ENCODE results near the gene CCDC124. TPM values are rescaled to one million over a fixed set of nuclear protein-coding genes. Genes with fewer than 3 reads are reported as not detected.

CCDC124 gene
- total RNA-seq, 1 donor from 2014 or later: 77.4 TPM

GRCh38 chr19:17957885-17958284 is 25.1 kb downstream of the CCDC124 start:
- no peaks in the 10 kb centered on the region for H3K9me3 Mint-ChIP-seq (ENCODE audit: low read depth)
- DNase-seq (ENCODE audit: low spot score): no peak
- no peak overlapping the region for H3K27ac Mint-ChIP-seq (ENCODE audit: unreplicated experiment)
- H3K4me3 Mint-ChIP-seq (ENCODE audit: unreplicated experiment): no peak overlapping the region
- H3K4me1 Mint-ChIP-seq (ENCODE audit: low read depth): no peaks in the 10 kb centered on the region
- no peak for TF ChIP-seq CTCF (IDR thresholded peaks at IDR 0.05)
- peaks cover 38% of the 10 kb centered on the region for H3K27me3 Mint-ChIP-seq (ENCODE audit: low read depth)
- H3K36me3 Mint-ChIP-seq (ENCODE audit: low read depth): no peaks in the 10 kb centered on the region

DNA sequence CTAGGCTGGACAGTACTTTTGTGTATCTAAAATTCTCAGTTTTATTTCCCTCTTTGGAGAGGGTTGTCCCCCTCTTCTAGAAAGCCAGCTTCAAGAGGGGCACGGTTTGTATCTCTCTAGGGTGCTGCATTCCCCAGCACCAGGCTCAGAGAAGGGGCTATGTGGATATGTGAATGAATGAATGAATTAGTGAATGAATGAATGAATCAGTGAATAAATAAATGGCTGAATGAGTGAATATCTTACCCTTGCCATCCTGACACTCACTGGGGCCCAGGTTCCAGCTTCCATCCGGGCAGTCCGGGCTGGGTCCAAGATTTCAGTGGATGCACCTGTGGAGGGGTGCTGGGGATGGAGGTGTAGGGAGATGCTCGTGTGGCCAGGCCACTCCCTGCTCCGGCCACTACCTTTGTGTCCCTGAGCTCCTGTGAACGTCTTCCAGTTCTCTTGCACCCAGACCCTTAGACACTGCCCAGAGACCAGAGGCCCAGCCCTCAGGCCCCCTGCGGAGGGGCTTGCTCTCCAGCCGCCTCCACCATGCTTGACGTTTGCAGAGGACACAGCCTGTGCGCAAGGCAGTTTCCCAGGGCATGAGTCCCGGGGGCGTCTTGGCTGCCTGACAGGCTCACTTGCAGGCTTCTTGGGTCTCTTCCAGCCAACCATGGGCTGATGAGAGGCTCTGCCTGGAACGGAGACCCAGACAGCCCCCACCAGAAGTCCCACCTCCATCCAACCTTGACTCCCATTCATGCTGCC is 31.3 kb downstream of the CCDC124 start:
- H3K27ac Mint-ChIP-seq (ENCODE audit: unreplicated experiment): no peak overlapping the region
- peaks cover 50% of the 10 kb centered on the region for H3K27me3 Mint-ChIP-seq (ENCODE audit: low read depth)
- H3K36me3 Mint-ChIP-seq (ENCODE audit: low read depth): peaks cover 1% of the 10 kb centered on the region
- no peak overlapping the region for H3K4me3 Mint-ChIP-seq (ENCODE audit: unreplicated experiment)
- no peaks in the 10 kb centered on the region for H3K9me3 Mint-ChIP-seq (ENCODE audit: low read depth)
- no peak for TF ChIP-seq CTCF (IDR thresholded peaks at IDR 0.05)
- peaks cover 8% of the 10 kb centered on the region for H3K4me1 Mint-ChIP-seq (ENCODE audit: low read depth)
- no peak for DNase-seq (ENCODE audit: low spot score)

- Mint-ChIP-seq H3K4me3 (ENCODE audit: unreplicated experiment) (no peak overlapping the region), H3K9me3 (ENCODE audit: low read depth) (no peaks in the 10 kb centered on the region), H3K36me3 (ENCODE audit: low read depth) (peaks cover 1% of the 10 kb centered on the region), H3K4me1 (ENCODE audit: low read depth) (peaks cover 8% of the 10 kb centered on the region), H3K27me3 (ENCODE audit: low read depth) (peaks cover 50% of the 10 kb centered on the region), H3K27ac (ENCODE audit: unreplicated experiment) (no peak overlapping the region)
- no peak for DNase-seq (ENCODE audit: low spot score)
- TF ChIP-seq CTCF (IDR thresholded peaks at IDR 0.05): no peak
Observed at GRCh38 chr19:17965370-17966128, 32.7 kb downstream of the CCDC124 start.

- no peak for TF ChIP-seq CTCF (IDR thresholded peaks at IDR 0.05)
- H3K27me3 Mint-ChIP-seq (ENCODE audit: low read depth): peaks cover 46% of the 10 kb centered on the region
- H3K27ac Mint-ChIP-seq (ENCODE audit: unreplicated experiment): no peak overlapping the region
- H3K4me3 Mint-ChIP-seq (ENCODE audit: unreplicated experiment): no peak overlapping the region
- H3K9me3 Mint-ChIP-seq (ENCODE audit: low read depth): no peaks in the 10 kb centered on the region
- peaks cover 1% of the 10 kb centered on the region for H3K36me3 Mint-ChIP-seq (ENCODE audit: low read depth)
- DNase-seq (ENCODE audit: low spot score): no peak
- peaks cover 8% of the 10 kb centered on the region for H3K4me1 Mint-ChIP-seq (ENCODE audit: low read depth)
Observed at GRCh38 chr19:17966129-17966483, 33.3 kb downstream of the CCDC124 start.

GRCh38 chr19:17966550-17967256 is 33.9 kb downstream of the CCDC124 start, which contains the start of gene KCNN1:
TSS of gene KCNN1 (plus strand) at chr19:17967107. CDS start at chr19:17973889, 6,782 bp downstream.
- Mint-ChIP-seq H3K9me3 (ENCODE audit: low read depth) (no peaks in the 10 kb centered on the region), H3K27ac (ENCODE audit: unreplicated experiment) (no peak within 1 kb of the TSS), H3K27me3 (ENCODE audit: low read depth) (peaks cover 45% of the 10 kb centered on the region), H3K4me1 (ENCODE audit: low read depth) (peaks cover 8% of the 10 kb centered on the region), H3K36me3 (ENCODE audit: low read depth) (peaks cover 1% of the 10 kb centered on the region), H3K4me3 (ENCODE audit: unreplicated experiment) (peak within 1 kb of the TSS; percentile 60)
- DNase-seq (ENCODE audit: low spot score): no peak
- TF ChIP-seq CTCF (IDR thresholded peaks at IDR 0.05): no peak
